Measurements from ENCODE around the gene OTP.
"Not testable (repeated sequence)": the region's sequence is repeated elsewhere in the genome, so short reads cannot be mapped to it uniquely, and the experiment has no call there.

The OTP gene

DNA sequence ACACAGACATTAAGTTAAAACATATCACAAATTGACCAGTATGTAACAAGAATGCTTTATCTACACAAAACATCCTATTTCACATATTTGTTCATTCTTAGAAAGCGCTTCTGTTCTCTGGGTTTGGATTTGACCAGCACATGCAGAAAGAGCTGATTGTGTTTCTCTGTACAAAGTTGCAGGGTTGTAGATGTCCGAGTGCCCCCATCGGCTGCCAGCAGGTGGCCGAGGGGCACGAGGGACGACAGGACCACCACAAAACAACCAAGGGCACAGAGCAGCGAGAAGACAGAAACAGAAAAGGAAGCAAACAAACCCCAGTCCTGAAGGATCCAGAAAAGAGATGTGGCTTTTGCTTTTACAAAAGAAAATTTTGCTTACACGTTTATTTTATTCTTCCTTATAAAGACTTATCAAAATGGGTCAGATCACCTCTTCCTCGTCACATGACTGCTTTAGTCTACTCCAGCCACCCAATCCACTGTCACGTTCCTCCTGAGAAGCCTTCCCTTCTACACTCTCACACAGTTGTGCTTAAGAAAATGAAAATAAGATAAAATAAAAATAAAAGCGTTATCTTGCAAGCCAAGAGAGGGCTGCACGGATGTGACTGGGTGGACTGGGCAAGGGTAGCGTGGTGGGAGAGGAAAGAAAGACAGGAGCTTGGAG is 9.5 kb downstream of the OTP start:
- no peak overlapping the region for H3K4me3 ChIP-seq (ENCODE audit: low read length)
- DNase-seq (ENCODE audit: low read depth): no peak
- TF ChIP-seq, protein P1, sequence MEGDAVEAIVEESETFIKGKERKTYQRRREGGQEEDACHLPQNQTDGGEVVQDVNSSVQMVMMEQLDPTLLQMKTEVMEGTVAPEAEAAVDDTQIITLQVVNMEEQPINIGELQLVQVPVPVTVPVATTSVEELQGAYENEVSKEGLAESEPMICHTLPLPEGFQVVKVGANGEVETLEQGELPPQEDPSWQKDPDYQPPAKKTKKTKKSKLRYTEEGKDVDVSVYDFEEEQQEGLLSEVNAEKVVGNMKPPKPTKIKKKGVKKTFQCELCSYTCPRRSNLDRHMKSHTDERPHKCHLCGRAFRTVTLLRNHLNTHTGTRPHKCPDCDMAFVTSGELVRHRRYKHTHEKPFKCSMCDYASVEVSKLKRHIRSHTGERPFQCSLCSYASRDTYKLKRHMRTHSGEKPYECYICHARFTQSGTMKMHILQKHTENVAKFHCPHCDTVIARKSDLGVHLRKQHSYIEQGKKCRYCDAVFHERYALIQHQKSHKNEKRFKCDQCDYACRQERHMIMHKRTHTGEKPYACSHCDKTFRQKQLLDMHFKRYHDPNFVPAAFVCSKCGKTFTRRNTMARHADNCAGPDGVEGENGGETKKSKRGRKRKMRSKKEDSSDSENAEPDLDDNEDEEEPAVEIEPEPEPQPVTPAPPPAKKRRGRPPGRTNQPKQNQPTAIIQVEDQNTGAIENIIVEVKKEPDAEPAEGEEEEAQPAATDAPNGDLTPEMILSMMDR (conservative IDR thresholded peaks at IDR 0.05; ENCODE audit: low read length): no peak

DNA sequence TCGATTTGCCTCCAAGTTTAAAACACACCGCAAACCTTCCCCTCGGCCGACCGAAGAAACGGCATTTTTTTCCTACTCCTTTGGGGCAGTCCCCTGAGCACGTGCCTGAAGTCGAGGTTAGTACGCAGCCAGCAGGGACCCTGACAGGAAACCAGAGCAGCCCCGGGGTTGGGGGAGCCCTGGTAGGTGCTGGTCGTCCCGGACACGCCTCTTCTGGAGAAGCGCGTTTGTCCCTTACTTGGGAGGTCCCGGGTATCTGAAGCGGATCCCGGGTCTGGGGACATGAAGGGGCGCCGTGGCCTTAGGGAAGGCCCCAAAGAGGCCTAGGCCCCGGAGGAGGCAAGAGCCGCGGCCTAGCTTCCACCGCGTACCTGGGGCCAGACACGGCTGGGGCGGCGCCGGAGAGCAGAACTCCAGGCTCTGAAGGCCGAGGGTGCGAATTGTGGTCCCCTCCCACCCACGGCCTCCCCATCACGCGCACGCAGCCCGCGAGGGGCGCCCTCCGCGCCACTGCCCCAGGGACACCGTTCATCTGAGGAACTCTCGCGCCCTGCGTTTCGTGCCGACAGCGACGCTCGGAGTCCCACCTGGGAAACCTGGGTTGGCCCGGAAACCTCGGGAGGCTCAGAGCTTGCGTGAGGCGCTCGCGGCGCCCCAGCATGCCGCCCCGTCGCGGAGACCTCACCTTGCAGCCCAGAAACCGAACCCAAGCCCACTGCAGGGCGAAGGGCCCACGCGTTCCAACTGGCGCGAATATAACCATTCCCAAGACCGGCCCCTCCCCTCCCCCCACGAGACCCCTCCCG is 10.4 kb downstream of the OTP start:
- TF ChIP-seq, protein P1 (conservative IDR thresholded peaks at IDR 0.05; ENCODE audit: low read length): no peak
- no peak for DNase-seq (ENCODE audit: low read depth)
- no peak overlapping the region for H3K4me3 ChIP-seq (ENCODE audit: low read length)

DNA sequence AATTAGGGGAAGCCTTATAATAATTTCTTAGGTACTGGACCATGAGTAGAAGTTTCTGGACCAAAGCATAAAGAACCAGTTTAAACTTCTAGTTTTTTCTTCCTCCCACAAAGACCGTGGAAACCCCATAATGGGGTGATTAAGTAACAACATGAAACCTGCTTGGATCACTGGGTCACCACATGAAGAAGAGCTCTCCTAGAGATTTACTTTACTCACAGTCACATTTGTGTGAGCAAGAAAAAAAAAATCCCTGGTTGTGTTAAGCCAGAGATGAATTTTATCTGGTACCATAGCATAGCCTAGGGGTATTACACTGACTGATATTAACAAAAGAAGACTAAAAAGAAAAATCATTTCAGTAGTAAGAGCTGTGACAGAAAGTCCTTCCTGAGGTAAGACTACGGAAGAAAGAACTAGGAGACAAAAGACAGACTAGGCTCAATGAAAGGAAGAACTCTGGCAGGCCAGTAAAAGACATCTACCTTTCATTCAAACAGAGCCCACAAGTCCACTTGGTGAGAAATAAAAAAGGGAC is 15.2 kb downstream of the OTP start:
- no peak overlapping the region for H3K4me3 ChIP-seq (ENCODE audit: low read length)
- TF ChIP-seq, protein P1 (conservative IDR thresholded peaks at IDR 0.05; ENCODE audit: low read length): no peak
- DNase-seq (ENCODE audit: low read depth): no peak

DNA sequence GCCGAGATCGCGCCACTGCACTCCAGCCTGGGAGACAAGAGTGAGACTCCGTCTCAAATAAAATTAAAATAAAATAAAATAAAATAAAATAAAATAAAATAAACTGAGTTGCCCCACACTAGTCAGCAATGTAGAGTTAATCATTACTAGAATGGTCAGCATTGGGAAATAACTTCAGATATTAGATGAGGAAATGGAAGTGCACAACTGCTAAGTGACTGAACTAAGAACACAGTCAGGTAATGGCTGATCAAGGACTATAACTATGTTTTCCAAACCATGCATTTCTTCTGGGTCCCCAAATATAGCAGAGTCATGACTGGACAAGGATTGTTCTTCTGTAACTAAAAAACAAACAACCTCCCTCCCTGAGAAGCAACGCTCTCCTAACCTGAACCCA is 17.1 kb downstream of the OTP start:
- no peak for DNase-seq (ENCODE audit: low read depth)
- no peak overlapping the region for H3K4me3 ChIP-seq (ENCODE audit: low read length)
- TF ChIP-seq, protein P1 (conservative IDR thresholded peaks at IDR 0.05; ENCODE audit: low read length): no peak

DNA sequence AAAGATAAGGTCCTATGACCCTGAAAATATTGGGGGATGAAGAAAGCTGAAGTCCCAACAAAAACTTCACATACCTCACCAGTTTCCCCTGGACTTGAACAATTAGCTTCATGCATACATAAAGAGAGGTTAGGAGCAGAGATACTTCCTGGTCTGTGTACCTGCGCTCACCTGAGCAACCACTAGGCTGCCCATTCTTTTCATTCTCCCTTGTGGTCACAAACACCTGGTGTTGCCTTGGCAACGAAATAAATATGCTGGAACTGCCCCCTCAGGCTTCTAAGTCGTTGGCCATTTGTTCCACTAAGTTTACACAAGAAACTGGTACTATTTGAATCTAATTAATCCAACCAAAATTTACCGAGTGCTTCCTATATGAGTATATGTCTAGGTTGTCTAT is 18.1 kb downstream of the OTP start:
- TF ChIP-seq, protein P1 (conservative IDR thresholded peaks at IDR 0.05; ENCODE audit: low read length): no peak
- H3K4me3 ChIP-seq (ENCODE audit: low read length): no peak overlapping the region
- no peak for DNase-seq (ENCODE audit: low read depth)

DNA sequence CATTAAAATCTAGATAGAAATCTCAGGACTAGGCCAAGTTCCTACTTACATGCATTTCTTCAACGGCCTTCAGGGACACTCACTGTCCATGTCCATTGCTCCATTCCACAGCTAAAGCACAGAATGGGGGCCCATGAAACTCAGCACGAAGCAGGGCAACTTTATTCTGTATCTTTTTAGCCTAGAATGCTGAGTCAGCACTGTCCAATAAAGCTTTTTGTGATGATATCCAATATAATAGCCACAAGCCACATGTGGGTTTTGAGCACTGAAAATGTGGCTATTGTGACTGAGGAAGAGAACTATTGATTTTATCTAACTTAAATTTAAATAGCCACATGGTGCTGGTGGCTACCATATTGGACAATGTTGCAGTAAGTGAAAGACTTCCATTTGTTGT is 21.6 kb downstream of the OTP start:
- no peak overlapping the region for H3K4me3 ChIP-seq (ENCODE audit: low read length)
- TF ChIP-seq, protein P1 (conservative IDR thresholded peaks at IDR 0.05; ENCODE audit: low read length): no peak
- no peak for DNase-seq (ENCODE audit: low read depth)

DNA sequence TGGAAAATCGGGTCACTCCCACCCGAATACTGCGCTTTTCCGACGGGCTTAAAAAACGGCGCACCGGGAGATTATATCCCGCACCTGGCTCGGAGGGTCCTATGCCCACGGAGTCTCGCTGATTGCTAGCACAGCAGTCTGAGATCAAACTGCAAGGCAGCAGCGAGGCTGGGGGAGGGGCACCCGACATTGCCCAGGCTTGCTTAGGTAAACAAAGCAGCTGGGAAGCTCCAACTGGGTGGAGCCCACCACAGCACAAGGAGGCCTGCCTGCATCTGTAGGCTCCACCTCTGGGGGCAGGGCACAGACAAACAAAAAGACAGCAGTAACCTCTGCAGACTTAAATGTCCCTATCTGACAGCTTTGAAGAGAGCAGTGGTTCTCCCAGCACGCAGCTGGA is 29.6 kb downstream of the OTP start:
- DNase-seq (ENCODE audit: low read depth); H3K4me3 ChIP-seq (ENCODE audit: low read length): not testable (repeated sequence)

Measured in AG10803 (cell line).